ENCODE measurements around the gene KCNH8. TPM values are rescaled to one million over a fixed set of nuclear protein-coding genes. Genes with fewer than 3 reads are reported as not detected.

Gene KCNH8
- total RNA-seq, 3 donors from 2014 or later, result under 0.01 to 4.4 (median 1.3) TPM

DNA sequence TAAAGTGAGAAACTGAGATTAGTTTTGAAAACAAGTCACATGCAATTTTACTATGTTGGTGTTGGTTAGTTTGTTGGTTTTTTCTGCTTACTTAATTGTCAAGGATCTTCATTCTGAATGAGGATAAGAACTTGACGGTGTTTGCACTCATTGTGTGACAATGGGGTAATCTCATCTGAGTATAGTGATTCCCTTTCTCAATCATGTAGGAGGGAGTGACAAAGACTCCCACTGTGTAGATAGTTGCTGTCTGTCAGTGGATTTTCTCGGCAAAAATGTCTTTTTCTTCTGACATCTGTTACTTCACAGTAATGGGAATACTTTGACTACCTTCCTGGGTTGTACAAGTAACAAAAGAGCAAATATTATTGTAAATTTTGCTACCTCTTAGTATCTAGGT is 23.5 kb downstream of the KCNH8 start:
- intact Hi-C loops (cut with DNase I; ENCODE audit: low total_unique reads), result loop anchor here (2.0 kb wide), 1 partner anchor 21 kb away; no protein-coding TSS in a partner anchor
- no peaks in the 10 kb centered on the region for H3K4me1 ChIP-seq
- no peaks in the 10 kb centered on the region for H3K9me3 ChIP-seq
- no peak for DNase-seq (ENCODE audit: low spot score in 2 of 2)
- TF ChIP-seq, protein P1, sequence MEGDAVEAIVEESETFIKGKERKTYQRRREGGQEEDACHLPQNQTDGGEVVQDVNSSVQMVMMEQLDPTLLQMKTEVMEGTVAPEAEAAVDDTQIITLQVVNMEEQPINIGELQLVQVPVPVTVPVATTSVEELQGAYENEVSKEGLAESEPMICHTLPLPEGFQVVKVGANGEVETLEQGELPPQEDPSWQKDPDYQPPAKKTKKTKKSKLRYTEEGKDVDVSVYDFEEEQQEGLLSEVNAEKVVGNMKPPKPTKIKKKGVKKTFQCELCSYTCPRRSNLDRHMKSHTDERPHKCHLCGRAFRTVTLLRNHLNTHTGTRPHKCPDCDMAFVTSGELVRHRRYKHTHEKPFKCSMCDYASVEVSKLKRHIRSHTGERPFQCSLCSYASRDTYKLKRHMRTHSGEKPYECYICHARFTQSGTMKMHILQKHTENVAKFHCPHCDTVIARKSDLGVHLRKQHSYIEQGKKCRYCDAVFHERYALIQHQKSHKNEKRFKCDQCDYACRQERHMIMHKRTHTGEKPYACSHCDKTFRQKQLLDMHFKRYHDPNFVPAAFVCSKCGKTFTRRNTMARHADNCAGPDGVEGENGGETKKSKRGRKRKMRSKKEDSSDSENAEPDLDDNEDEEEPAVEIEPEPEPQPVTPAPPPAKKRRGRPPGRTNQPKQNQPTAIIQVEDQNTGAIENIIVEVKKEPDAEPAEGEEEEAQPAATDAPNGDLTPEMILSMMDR (IDR thresholded peaks at IDR 0.05), result no peak
- TF ChIP-seq POLR2A (IDR thresholded peaks at IDR 0.05), result no peak
- no peak for TF ChIP-seq POLR2AphosphoS5 (IDR thresholded peaks at IDR 0.05)
- H3K36me3 ChIP-seq, result no peaks in the 10 kb centered on the region
- H3K27ac ChIP-seq, result no peak overlapping the region
- H3K4me3 ChIP-seq, result no peak overlapping the region
- H3K27me3 ChIP-seq, result no peaks in the 10 kb centered on the region

DNA sequence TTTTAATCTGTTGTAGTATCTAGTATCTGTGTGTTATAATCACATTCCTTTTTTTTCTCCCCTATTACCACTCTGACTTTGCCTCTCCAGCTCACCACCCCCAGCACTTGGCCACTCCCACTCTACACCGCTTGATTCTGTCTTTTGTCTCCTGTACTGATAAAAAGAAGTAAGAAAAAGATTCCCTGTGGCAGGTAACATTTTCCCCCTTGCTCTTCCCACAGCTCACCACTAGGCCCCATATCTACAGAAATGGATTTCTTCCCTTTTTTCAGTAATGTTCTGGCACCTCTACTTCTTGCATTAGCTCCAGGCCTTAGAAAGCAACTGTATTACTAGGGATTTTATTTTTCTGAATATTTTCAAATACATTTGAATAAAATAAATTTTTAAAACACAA is 25.6 kb downstream of the KCNH8 start:
- no peaks in the 10 kb centered on the region for H3K27me3 ChIP-seq
- TF ChIP-seq POLR2A (IDR thresholded peaks at IDR 0.05) (no peak), POLR2AphosphoS5 (IDR thresholded peaks at IDR 0.05) (no peak)
- H3K4me3 ChIP-seq, result no peak overlapping the region
- H3K4me1 ChIP-seq, result no peaks in the 10 kb centered on the region
- H3K36me3 ChIP-seq, result no peaks in the 10 kb centered on the region
- no peak for DNase-seq (ENCODE audit: low spot score in 2 of 2)
- intact Hi-C loops (cut with DNase I; ENCODE audit: low total_unique reads), result loop anchor here (2.0 kb wide), 1 partner anchor 23 kb away; no protein-coding TSS in a partner anchor
- no peak overlapping the region for H3K27ac ChIP-seq
- H3K9me3 ChIP-seq, result no peaks in the 10 kb centered on the region

DNA sequence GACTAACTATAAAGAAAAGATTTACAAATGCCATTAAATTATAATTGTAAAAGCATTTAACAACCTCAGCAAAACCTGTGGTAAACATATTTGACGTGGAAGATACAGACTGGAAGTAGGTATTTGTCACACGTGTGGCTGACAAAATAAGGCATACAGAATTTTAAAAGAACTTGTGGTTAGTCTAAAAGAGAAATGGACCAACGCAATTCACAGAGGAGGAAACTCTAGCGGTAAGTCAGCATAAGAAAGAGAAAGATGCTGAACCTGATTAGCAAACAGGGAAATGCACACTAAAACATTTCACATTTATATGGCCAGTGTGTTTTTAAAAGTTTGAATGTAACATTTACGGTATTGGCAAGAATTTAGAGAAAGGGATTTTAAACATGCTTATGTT is 35.3 kb downstream of the KCNH8 start:
- H3K36me3 ChIP-seq, result no peaks in the 10 kb centered on the region
- no peak for DNase-seq (ENCODE audit: low spot score in 2 of 2)
- no peak overlapping the region for H3K27ac ChIP-seq
- H3K4me1 ChIP-seq, result no peaks in the 10 kb centered on the region
- intact Hi-C loops (cut with DNase I; ENCODE audit: low total_unique reads), result no loop called here
- TF ChIP-seq POLR2AphosphoS5 (IDR thresholded peaks at IDR 0.05) (no peak), POLR2A (IDR thresholded peaks at IDR 0.05) (no peak)
- TF ChIP-seq, protein P1 (IDR thresholded peaks at IDR 0.05), result no peak
- no peaks in the 10 kb centered on the region for H3K27me3 ChIP-seq
- no peak overlapping the region for H3K4me3 ChIP-seq
- H3K9me3 ChIP-seq, result no peaks in the 10 kb centered on the region

DNA sequence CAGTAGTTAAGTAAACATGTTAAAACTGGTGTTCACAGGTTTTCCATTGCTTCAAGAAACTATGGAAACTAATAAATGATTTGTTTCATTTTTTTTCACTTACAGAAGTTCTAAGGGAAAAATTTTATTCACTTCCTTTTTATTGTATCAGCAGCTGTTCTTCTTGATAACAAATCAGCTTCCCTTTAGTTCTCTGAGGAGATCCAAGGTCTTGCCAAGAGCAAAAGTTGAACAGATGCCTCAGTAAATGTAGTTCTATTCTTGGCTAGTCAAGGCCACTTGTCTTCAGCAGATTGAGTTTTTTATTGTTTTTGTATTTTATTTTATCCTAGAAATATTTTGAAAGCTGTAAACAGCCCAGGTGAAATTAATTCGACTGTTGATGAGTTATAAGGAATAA is 41.8 kb downstream of the KCNH8 start:
- no peak overlapping the region for H3K27ac ChIP-seq
- intact Hi-C loops (cut with DNase I; ENCODE audit: low total_unique reads), result no loop called here
- TF ChIP-seq, protein P1 (IDR thresholded peaks at IDR 0.05), result no peak
- no peak for TF ChIP-seq POLR2AphosphoS5 (IDR thresholded peaks at IDR 0.05)
- TF ChIP-seq POLR2A (IDR thresholded peaks at IDR 0.05), result no peak

GRCh38 chr3:19190602-19191001 is 42.3 kb downstream of the KCNH8 start:
- Histone ChIP-seq H3K27ac (no peak overlapping the region), H3K4me1 (no peaks in the 10 kb centered on the region), H3K9me3 (no peaks in the 10 kb centered on the region), H3K27me3 (no peaks in the 10 kb centered on the region), H3K36me3 (no peaks in the 10 kb centered on the region), H3K4me3 (no peak overlapping the region)
- TF ChIP-seq, protein P1 (IDR thresholded peaks at IDR 0.05), result no peak
- TF ChIP-seq POLR2AphosphoS5 (IDR thresholded peaks at IDR 0.05) (no peak), POLR2A (IDR thresholded peaks at IDR 0.05) (no peak)
- DNase-seq (ENCODE audit: low spot score in 2 of 2), result no peak
- intact Hi-C loops (cut with DNase I; ENCODE audit: low total_unique reads), result no loop called here

More for the DNA sequence above, 41.8 kb downstream of the KCNH8 start:
- Histone ChIP-seq H3K4me3 (no peak overlapping the region), H3K36me3 (no peaks in the 10 kb centered on the region), H3K9me3 (no peaks in the 10 kb centered on the region), H3K27me3 (no peaks in the 10 kb centered on the region), H3K4me1 (no peaks in the 10 kb centered on the region)
- DNase-seq (ENCODE audit: low spot score in 2 of 2), result no peak

DNA sequence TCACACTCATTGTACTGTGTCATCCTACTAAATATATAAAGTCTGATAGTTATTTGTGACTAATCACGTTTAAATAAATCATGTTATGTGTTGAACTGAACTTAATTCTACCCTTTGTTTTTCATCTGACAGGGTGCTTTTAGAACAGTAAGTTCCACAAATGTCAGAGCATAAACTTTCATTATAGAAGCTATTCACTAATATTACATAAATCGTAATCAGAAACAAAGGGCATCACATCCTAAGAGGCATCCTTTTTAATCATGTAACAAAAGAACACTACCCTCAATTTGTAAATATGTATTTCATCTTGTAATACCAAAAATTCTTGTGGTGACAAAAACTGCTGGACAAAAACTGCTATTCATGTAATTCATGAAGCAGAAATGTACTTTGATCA is 50.8 kb downstream of the KCNH8 start:
- DNase-seq (ENCODE audit: low spot score in 2 of 2), result no peak
- H3K4me3 ChIP-seq, result no peak overlapping the region
- intact Hi-C loops (cut with DNase I; ENCODE audit: low total_unique reads), result no loop called here

More for the DNA sequence above, 50.8 kb downstream of the KCNH8 start:
- no peak overlapping the region for H3K27ac ChIP-seq
- H3K36me3 ChIP-seq, result no peaks in the 10 kb centered on the region
- no peaks in the 10 kb centered on the region for H3K9me3 ChIP-seq
- TF ChIP-seq, protein P1 (IDR thresholded peaks at IDR 0.05), result no peak
- TF ChIP-seq POLR2A (IDR thresholded peaks at IDR 0.05) (no peak), POLR2AphosphoS5 (IDR thresholded peaks at IDR 0.05) (no peak)
- no peaks in the 10 kb centered on the region for H3K27me3 ChIP-seq
- no peaks in the 10 kb centered on the region for H3K4me1 ChIP-seq
